Muscle of back (tissue), 11 donors: ENCODE results near the gene WWOX. TPM values are rescaled to one million over a fixed set of nuclear protein-coding genes. Genes with fewer than 3 reads are reported as not detected.

Experiments
- DNase-seq, 3 donors: peaks; one replicate each; pipeline versions ENCODE4 v3.0.0 to v3.0.0-alpha.2; 2013
- polyA plus RNA-seq, 10 donors: library from polyadenylated mRNA; unstranded; fragments of 120-200 nt; gene quantifications; one replicate each; pipeline ENCODE4 v1.2.1, GENCODE V29; 2013; ENCODE audit not compliant: insufficient read length in 10 of 10

Gene WWOX
- polyA plus RNA-seq, 10 donors = 7.8 to 14.7 (median 12.8) TPM

GRCh38 chr16:78522327-78522726 lies 422.9 kb downstream of the WWOX start:
- no peak for DNase-seq

- no peak for DNase-seq
These were observed 423.9 kb downstream of the WWOX start for GRCh38 chr16:78523212-78523985.

- DNase-seq = no peak
These were observed 424.7 kb downstream of the WWOX start for GRCh38 chr16:78524066-78524595.

GRCh38 chr16:78528265-78528664 lies 428.8 kb downstream of the WWOX start:
- no peak for DNase-seq

- DNase-seq = no peak
These were observed 430.4 kb downstream of the WWOX start for GRCh38 chr16:78529881-78530280.

GRCh38 chr16:78530283-78530682 lies 430.8 kb downstream of the WWOX start:
- no peak for DNase-seq

- DNase-seq = no peak
These were observed 435.6 kb downstream of the WWOX start for GRCh38 chr16:78535098-78535497.

- DNase-seq = no peak
These were observed 438.1 kb downstream of the WWOX start for GRCh38 chr16:78537511-78537910.

GRCh38 chr16:78538292-78538691 lies 438.8 kb downstream of the WWOX start:
- DNase-seq = no peak

- no peak for DNase-seq
These were observed 439.5 kb downstream of the WWOX start for GRCh38 chr16:78538919-78539318.

GRCh38 chr16:78542419-78542818 lies 443.0 kb downstream of the WWOX start:
- DNase-seq = no peak

- DNase-seq = peak; percentile 9 to 20 (median 11)
These were observed 443.6 kb downstream of the WWOX start for GRCh38 chr16:78543023-78543422.

- no peak for DNase-seq
These were observed 449.9 kb downstream of the WWOX start for GRCh38 chr16:78549366-78549765.

GRCh38 chr16:78551487-78552085 lies 452.1 kb downstream of the WWOX start:
- DNase-seq = no peak

- no peak for DNase-seq
These were observed 452.7 kb downstream of the WWOX start for GRCh38 chr16:78552106-78552675.

- no peak for DNase-seq
These were observed 453.3 kb downstream of the WWOX start for GRCh38 chr16:78552716-78553115.

GRCh38 chr16:78553268-78554039 lies 454.0 kb downstream of the WWOX start:
- DNase-seq = no peak

- no peak for DNase-seq
These were observed 457.0 kb downstream of the WWOX start for GRCh38 chr16:78556421-78556820.

GRCh38 chr16:78560997-78561396 lies 461.5 kb downstream of the WWOX start:
- no peak for DNase-seq

GRCh38 chr16:78562111-78562510 lies 462.7 kb downstream of the WWOX start:
- DNase-seq = no peak

- DNase-seq = no peak
These were observed 463.2 kb downstream of the WWOX start for GRCh38 chr16:78562650-78563049.

- peak in 2 of 3 donors; percentile 10 to 37 for DNase-seq
These were observed 464.5 kb downstream of the WWOX start for GRCh38 chr16:78563905-78564304.
